ELR (cell line): ENCODE data around the gene PHF12.

ENCODE experiments used
- DNase-seq: peaks from one replicate; pipeline ENCODE4 v3.0.0-alpha.2; 2015; ENCODE audit warnings: low read depth

Gene PHF12

DNA sequence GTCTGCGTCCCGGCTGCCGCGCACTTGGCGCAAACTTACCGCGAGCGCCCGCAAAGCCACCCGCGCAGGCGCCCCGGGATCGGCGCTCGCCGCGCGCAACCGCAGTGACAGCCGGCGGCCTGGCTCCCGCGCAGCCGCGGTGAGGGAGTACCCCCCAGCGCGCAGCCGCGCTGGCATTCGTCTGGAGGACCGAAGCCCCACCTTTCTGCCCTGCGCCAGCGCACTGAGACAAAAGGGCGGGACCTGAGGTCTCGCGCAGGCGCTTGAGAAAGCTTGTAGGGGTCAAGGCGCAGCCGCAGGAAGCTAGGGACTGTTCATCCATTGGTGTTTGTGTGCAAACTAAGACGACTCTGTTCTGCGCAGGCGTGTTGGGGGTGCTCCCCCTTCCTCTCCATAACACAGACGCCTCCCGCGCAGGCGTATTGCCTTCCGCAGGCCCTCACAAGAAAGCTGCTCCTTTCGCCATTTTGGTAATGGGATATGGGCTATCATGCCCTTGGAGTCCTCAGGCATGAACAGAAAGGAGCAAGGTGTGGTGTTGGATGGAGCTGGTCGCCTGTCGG is at the start of gene PHF12:
Gene PHF12 (minus strand): TSS at position 91 of the 563 bp plus-strand sequence. CDS start 558 bp downstream, outside the sequence.
- peak; percentile 100 for DNase-seq

DNA sequence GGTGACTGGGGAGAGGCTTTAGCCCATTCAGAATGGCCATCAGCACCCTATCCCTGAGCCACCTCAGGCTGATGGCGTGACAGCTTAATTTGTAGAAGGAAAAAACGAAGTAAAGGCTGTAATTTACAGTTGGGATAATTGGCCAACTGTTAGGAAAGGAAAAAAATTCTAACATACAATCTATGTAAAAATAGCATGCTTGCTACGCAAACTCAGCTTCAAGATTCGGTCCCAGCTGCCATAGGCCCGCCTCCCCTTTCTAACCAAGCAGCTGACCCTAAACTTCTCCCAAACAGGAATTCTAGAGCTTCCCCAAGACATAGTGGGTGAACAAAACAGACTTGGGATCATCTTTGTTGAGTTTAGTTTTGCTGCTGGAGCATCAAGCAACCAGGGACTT is 49.7 kb upstream of the PHF12 start:
- DNase-seq: no peak

DNA sequence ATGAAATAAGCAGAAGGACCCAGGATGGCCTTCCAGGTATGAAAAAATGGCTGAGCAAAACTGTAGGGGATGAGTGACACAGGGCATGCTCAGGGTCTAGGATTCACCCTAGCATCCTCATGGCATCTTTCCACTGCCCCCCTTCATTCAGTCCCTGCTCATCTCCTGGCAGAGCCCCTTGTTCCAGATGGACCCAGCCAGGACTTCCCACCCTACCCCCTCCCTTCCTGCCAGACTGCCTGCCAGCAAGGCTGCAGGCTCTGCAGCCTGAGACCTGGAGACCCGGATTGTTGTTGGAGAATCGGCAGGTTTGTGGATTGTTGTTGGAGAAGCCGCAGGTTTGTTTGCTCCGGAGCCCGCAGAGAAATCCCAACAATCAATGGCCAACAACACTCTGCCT is 47.9 kb upstream of the PHF12 start:
- DNase-seq: no peak

DNA sequence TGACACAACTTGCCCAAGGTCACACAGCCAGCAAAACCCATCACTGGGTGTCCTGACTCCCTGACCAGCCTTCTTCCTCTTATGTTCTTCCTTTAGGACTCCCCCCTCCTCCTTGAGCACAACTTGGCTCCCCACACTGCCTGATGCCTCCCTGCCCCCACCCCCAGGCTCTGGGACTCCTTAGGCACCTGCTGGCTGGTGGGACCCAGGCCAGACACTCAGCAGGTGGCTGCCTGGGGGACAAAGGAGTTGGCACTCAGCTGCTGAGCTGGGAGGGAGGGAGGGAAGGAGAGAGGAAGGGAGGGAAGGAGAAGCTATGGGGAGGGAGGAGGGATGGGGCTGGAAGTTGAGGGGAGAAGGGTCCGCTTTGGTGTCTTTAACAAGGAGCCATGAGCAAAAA is 46.5 kb upstream of the PHF12 start:
- no peak for DNase-seq

DNA sequence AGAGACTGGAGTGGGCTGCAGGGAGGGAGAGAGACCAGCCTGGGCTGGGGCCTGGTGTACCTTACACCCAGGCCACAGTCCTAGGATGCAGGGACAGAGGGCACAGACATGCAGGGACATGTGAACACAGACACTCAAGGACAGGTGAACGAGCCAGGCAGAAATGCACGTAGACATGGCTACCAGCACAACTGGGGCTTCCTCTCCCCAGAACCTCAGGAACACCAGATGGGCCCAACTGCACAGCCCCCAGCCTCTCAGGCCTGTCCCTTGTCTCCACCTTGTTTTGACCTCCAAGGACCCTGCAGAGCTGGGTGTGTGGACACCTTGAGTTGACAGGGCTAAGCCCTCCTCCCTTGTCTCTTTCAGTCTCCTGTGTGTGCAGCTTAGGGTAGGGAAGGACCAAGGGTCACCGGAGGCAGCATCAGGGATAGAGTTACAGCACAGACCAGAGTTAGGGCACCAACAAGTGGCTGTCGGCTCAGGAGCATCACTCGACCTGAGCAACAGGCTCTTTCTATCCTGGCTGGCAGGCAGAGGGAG is 45.3 kb upstream of the PHF12 start:
- no peak for DNase-seq

DNA sequence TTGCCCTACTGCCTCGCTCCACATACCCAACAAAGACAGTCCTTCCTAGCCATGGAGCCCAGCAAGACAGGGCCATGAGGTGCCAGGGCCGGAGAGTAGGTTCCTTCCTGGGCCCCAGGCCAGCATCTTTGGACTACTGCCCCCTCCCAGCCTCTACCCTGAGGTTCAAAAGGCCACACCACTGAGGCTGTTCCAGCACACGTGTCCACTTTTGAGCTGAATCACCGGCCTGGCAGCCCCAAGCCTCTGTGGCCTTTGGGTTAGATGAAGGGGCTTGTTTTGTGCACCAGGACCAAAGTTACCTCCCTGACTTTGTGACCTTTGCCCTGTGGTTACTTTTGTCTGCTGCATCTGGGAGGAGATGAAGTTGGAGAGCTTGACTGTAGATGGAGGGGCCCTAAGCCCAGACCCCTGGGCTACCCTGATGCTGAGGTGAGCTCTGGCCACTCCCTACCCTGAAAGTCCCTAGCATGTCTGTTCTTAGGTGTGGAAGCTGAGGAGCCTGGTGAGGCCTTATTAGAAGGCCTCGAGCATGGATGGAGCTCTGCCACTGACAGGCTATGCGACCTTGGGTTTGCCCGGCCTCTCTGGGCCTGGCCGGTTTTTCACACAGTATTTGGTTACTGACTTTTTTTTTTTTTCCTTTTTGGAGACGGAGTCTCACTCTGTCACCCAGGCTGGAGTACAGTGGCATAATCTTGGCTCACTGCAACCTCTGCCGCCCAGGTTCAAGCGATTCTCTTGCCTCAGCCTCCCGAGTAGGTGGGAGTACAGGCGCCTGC is 42.5 kb upstream of the PHF12 start:
- DNase-seq: no peak

DNA sequence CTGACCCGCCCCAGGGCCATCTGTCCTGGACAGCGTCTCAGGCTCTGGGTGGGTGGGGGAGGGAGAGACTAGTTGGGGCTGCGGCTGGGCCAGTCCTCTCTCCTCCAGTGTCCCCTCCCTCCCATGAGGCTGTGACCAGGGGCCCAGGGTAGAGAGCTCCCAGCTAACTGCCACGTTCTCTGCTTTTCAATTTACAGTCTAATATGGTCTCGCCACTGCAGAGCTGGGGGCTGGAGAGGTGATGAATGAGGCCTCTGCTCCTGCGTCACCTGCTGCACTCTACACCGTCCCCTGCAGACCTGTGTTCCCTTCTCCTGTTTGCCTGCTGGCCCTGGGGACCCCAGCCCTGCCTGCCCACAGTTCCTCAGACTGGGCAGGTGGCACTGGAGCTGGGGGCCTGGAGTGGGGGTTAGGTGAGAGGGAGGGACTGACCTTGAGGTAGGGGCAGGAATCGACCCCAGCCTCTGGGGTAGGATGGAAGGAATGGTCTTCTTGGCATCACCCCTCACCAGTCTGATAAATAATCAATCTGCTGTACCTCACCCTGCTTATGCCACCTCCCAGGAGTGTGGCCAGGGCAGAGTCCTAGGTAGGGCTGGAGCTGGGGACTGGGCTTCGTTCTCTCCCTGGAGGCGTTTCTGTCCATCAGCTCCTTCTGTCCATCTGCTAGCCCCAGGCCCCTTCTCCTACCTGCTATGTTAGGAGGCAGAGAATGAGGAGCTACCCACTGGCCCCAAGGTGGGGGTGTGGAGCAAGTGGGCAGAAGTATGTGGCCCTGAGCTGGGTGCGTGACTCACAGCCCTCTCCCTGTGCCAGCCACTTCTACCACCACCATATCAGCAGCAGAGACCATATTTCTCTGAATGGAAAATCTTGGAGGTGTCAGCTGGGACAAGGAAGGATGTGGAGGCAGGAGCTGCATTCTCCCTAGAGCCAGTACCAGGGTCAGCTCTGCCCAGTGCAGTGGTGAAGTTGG is 41.6 kb upstream of the PHF12 start:
- DNase-seq: no peak

DNA sequence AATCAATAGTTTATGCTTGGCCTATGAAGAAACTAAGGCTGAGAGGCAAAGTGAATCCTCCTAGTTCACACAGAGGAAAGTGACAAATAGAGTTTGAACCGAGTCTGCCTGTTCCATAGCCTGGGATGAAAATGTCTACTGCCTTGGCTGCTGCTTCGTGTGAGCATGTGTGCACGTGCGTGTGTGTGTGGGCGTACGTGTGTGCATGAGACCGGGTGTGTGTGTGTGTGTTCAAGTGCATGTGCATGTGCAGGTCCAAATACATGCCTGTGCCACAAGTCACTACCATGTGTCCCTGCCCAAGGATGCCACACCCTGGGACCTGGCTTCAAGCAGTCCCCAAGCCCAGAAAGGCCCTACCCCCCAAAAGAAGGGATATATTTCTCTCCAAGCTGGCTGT is 40.9 kb upstream of the PHF12 start:
- no peak for DNase-seq

DNA sequence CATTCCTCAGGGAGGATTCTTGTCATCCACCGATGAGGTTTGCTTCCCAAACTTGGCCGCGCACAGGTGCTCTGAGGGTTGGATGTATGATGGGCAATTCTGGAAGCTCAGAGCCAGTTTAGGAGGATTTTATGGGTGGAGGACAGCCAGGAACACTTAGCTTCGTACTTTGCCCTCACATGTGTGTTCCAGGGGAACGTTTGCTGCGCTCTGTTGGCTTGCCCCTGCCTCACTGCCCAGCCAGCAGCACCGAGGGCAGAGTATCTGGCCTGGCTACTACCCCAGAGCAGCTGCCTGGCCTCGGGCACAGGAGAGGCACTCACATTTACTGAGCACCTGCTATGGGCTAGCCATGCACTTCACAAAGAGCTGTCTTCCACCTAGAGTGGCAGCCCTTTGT is 40.5 kb upstream of the PHF12 start:
- DNase-seq: no peak

DNA sequence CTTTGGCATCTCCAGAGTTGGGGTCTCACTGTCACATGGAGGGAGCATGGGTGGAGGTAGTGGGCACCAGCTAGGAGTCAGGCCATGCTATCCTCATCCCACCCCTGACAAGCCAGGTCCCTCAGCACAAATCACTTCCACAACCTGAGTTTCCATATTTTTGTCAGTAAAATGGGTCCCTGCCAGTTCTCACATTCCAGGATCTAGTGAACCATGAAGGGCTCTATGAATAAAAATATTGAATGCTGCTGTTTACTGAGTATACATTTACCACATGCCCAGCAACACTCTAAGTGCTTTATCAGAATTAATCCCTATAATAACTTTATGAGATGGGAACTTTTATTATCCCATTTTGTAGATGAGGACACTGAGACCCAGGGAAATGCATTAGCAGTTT is 37.7 kb upstream of the PHF12 start:
- DNase-seq: no peak

DNA sequence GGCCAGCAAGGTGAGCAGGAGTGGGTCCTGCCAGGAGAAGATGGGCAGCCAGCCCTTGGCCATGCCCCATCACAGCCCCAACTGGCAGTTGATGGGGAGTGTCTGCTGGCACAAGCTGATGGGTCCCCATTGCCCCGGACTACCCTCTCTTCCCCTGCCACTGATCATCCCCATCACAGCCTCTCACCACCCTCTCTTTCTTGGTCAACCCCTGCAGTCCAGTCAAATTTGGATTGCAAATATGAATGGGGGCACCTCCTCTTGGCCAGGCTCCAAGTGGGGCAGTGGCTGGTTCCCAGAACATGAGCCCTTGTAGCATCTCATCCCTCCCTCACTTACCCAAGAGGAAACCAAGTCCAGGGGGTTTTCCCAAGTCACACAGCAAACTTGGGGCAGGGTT is 37.2 kb upstream of the PHF12 start:
- no peak for DNase-seq

DNA sequence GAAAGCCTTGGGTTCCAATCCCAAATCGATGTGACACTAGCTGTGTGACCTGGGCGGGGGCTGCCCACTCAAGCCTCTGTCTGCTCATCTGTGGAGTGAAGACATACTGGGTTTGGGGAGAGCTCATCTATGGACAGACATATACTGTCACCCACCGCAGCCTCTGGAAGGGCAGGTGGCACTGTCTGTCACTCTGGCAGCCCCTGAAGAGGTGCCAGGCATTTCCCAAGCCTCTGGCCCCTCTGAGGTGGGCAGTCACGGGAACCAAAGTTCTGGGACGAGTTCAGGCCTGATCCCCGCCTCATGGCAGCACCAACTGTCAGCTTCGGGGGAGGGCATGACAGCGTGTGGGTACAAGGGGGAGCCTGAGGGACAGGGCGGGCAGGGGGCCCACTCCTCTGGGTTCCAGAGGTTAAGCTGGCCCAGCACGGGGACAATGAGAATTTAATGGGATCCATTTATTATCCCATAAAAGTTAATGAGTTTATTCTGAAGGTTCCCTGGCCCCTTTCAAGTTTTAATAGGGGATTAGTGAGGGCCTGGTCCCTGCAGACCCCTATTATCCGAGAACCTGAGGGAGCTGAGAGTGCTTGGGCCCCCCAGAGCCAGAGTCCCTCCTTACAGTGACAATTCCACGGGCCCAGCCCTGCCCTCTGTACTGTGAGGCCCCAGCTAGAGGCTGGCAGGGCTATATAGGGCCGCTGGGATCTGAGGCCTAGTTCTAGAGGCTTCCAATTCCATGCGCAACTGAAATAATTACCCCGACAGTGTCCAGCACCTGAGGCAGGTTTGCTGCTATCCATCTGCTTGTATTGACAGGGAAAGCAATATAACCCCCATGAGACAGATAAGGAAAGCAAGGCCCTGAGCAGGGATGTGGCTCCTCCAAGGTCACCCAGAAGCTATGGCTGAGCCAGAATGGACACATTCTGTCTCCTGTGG is 35.7 kb upstream of the PHF12 start:
- no peak for DNase-seq

DNA sequence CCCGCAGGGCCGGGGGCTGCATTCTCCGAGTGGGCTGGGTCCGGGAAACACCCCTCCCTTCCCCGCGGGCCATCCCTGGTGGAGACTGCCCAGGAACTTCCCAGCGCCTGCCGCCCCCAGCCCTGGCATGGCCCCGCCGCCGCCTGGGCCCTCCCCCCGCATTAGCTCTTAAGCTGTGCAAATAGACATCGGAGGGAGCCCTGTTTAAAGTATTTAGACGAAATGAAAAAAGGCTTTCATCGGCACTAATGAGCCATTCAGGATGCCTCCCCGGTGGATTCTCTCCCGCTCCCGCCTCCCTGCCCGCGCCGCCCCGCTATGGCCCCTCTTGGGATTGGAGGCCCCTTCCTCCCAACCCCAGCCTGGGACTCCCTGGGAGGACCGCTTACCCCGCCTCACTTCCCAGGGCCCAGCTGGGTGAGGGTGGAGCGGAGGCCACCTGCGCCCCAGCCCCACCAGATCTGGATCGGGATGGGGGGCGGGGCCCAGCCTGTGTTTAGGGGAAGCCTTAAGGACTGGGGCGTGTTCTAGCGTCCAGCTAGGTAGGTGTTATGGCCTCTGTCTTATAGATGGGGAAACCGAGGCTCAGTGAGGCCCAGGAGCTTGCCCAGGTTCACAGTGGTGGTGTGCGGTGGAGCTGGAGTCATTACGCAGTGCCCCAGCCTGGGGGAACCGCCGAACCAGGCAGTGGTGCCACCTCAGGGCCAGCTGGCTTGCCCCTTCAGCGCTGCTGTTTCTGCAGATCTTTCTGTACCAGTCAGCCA is 34.8 kb upstream of the PHF12 start:
- no peak for DNase-seq

DNA sequence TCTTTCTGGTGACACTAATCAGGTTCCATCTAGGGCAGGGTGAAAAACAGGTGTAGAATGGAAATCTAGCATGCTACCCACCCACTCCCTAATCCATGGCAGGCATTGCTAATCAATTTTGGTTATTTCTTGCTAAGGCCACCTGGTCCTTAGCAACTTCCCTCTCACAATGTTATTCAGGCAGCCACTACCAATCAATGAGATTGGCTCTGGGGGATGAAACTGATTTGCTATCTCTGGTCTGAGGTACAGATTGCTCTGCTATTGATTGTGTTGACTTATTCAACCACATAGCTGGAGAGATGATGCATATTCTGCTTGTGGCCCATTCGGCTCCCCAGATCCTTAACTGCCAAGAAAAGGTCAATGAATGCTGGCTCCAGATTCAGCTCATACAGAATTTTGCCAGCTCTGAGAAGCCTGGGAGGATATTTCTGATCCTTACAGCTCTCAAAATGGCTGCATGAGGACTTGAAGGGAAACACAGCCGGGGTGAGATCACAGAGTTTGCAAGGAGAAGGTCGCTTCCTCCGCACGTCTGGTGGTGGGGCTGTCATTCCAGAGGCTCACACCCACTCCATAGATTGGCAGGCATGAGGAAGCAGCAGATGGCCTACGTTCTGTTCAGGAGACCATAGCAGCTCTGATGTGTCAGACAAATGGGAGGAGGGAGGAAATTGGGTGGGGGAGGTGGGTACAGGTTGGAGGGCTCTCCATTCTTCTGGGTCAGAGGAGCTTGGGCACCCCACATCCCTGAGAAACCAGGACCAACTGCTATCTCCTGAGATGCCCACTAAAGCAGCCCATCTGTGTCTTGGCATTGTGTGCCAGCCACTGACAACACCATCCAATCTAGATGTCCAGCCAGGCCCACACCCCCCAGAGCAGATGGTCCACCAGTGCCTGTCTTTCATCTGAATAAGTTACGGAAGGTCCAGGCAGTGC is 32.2 kb upstream of the PHF12 start:
- DNase-seq: no peak

DNA sequence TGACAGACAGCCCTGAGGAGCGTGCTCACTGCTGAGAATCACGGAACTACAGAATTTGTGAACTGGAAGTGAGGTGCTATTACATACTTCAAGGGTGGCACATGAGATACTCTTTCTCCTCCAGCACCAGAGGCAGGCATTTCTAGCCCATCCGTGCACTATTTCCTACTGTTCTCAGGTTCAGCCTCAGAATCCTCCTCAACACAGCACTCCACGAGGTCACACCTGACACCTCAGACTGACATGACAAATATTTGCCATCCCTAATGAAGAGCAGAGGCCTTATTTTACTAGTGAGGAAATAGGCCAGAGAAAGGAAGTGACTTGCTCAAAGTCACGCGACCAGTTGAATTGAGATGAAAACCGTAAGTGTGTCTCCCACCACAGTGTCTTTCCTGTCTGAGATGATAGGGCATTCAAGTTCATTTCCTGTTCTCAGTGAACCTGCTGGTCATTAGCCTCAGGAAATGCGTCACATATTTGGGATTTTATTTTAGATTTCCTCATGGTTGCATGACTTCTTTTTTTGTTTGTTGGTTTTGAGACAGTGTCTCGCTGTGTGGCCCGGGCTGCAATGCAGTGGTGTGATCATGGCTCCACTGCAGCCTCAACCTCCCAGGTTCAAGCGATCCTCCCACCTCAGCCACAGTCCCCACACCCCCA is 30.9 kb upstream of the PHF12 start:
- DNase-seq: peak; percentile 63

DNA sequence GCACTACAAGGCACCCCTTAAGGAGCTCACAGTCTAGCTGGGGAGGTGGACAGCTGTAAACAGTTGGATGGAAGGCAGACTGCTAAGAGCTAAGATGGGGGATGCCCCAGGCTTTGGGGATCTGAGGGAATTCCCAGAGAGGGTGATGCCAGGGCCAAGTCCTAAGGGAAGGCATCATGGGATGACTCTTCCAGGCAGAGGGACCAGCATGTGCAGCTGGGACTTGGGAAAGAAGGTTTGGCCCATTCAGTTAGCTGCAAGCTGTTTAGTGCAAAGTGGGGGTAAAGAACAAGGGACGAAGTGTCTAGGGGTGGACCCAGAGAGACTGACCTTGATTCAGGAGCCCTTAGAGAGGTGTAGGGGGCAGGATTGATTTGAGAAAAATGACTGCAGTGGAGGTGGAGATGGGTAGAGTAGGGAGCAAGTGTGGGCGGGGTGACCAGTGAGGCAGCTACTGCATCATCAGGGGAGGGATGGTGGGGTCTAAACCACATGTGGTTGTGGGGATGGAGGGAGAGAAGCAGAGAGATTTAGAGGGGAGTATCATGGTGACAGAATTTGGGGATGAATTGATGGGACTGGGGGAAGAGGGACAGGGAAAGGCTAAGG is 27.1 kb upstream of the PHF12 start:
- no peak for DNase-seq

DNA sequence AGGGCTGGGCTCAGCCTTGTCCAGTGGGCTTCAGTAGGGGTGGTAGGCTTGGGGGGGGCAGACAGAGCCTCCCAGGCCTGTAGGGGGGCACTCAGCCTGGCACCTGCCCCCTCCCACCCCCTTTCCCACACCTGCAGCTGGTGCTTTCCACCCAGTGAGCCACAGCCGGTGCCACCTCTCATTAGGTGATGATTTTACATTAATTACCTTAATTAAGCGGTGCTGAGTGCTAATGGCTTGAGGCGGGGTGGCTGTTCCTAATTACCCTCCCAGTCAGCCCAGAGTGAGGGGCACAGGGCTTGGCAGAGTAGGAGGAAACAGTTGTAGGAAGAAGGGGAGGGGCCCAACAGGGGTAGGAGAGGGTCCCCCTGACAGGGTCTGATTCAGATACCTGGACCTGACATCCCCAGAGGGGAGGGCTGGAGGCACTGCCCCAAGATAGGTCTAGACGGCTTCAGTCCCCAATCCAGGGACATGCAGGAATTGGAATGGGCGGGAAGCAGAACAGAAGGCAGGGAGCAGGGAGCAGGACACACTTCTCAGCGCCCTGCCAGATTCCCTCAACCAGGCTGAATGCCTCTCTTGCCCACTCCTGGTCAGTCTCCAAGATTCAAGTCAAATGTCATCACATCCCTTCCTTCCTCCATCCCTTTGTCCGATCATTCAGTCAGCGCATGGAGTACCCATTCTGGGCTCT is 26.5 kb upstream of the PHF12 start:
- DNase-seq: no peak

DNA sequence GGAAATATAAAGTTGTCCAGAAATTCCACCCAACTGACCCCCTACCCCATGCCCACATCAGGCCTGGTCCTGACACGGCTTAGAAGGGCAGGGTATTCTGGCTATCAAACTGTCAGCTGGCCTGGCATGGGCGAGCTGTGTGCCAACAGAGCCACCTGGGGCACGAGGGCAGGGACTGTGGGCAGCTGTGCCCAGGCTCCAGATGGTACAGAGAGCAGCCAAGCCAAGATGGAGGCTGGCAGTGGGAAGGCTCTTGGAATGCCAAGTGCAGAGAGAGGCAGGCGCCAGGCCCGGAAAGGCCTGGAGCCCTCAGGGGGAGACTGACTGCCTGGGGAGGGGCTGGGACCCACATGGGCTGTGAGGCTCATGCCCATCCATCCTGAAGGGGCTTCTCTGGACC is 24.3 kb upstream of the PHF12 start:
- no peak for DNase-seq
